NCI-H345 (cell line): ENCODE data around the gene TMEM125.

Source experiments
- DNase-seq: peaks from one replicate; lab custom pipeline; 2025; lab: John Stamatoyannopoulos, UW

TMEM125 gene

GRCh38 chr1:43269627-43270375, at the start of gene TMEM125:
TMEM125 (plus strand) TSS chr1:43269983; CDS start chr1:43272723, 2,740 bp downstream.
- DNase-seq, result no peak

DNA sequence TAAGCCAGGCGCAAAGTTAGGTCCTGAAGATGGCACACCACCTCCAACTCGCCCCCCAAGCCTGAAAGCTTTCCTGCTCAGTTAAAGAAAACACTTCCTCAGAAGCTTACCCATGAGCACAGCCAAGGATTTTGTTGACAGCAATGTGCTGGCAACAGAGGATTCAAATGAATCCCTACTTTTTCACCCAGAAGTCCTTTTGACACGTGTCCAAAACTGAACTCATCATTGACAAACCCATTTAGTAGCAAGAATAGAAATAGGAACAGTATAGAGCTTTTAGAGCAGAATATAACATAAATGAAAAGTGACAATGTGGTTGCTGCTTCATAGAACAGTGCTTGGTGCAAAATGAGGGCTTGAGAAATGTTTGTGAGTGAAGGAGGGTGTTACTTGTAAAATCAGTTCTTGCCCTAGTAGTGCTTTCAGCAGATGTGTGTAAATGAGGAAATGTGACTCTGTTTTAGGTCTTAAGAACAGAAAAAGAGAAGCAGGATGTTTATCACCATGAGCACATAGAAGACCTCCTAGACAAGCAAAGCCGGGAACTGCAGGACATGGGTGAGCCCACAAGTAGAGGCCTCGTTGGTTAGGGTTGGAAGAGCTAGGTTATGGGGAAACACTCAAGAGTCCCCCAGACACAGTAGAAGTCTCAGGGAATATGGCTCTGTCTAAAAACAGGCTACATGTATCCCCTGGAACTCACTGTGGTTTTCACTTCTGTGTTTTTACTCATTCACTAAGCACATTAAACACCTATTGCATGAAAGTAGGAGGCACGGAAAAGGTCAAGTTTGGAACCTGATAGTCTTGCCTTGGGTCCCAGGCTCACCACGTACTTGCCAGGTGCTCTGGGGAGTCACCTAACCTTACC, 48.6 kb upstream of the TMEM125 start:
- no peak for DNase-seq

GRCh38 chr1:43221797-43222196, 48.0 kb upstream of the TMEM125 start:
- no peak for DNase-seq

DNA sequence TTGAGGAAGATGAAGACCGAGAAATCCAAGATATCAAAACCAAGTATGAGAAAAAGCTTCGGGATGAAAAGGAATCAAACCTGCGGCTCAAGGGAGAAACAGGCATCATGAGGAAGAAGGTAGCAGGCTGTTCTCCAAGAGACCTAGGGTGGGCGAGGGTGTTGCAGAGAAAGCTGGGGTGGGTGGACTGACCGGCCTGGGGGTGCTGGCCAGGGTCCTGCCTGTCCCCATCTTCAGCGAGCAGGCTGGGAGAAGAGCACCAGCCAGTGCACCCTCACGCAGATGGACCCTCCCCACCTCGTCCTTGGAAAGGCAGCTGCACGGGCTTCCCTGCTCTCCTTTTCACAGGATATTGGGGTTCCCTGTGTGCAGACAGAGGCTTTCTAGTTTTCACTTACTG, 46.9 kb upstream of the TMEM125 start:
- no peak for DNase-seq

- DNase-seq, result no peak
These were observed 44.6 kb upstream of the TMEM125 start for GRCh38 chr1:43225168-43225567.

DNA sequence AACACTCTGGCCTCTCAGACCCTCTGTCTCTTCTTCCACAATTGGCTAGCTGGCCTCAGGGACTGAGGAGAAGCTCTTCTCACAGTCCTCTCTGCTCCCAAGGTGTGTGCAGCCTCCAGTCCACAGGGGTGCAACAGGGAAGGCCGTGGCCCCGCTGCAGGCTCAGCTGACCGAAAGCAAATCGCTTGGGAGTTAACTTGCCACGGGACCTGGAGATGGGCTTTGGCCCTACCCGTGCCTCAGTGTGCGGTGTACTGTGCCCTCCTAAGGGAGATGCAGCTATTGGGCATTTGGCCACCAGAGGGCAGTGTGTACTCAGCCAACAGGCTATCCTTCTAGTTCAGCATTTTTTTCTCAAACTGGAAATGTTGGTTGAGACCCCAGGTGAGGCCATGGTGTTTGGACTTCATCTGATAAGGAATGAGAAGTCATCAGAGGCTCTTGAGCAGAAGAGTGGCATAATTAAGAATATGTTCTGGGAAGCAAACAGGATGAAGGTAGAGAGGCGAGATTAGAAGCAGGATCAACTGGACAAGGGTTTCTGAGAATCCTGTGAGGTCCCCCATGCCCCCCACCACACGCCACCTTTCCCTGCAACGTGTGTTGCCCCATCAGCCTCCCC, 42.5 kb upstream of the TMEM125 start:
- peak; percentile 82 for DNase-seq

DNA sequence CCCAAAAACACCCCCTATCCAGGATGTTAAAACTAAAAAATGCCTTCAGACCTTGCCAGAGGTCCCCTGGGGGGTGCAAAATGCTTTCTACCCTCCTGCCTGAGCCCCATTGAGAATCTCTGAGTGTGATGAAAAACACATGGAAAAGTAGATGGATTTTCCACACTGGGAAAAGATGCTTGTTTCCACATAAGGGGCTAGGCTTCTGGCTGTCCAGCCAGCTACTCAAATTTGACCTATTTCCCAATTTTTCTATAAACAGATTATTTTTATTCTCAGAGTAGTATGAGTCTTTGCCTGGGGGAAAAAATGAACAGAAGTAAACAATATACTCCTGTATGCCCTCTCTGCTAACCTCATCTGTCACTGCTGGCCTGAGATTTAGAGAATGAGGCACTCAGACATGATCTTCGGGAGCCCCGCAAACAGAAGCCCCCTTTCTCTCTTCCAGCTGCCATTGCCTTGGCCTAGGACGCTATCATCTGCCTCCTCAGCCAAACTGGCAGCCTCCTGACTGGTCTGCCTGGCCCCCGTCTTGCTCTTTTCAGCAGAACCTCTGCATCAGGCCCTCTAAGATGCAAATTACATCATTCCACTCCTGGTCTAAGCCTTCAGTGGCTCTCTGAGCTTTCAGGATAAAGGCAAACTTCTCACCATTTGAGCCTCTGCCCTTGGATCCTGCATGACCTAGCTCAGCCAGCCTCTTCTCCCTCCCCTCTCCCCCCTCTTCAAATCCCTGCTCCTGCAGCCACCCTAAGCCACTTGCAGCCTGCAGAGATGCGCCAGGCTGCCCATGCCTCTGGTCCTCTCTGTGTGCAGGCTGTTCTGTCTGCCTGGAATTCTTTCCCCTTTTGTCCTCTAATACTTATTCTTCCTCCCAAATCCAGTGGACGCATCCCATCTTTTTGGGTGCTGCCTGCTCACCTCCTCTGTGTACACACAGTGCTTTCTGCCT, 39.7 kb upstream of the TMEM125 start:
- DNase-seq, result no peak

DNA sequence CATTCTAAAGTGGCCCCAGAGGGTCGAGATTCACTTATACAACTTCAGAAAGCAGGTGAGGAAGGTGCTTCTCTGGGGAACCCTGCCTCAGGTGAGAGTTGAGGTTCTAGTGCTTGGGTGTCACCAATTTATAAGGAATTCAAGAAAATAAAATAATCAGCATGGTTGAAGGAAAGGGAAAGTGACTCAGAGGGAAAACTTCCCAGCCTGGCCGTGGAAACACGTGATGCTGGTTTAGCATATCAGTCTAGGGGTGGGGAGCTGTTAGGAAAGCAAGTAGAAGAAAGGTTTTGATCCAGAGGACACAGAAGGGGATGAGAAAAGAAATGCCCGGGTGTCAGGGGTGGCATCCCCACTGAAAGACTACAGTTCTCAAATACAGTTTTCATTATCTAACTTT, 37.7 kb upstream of the TMEM125 start:
- DNase-seq, result no peak

DNA sequence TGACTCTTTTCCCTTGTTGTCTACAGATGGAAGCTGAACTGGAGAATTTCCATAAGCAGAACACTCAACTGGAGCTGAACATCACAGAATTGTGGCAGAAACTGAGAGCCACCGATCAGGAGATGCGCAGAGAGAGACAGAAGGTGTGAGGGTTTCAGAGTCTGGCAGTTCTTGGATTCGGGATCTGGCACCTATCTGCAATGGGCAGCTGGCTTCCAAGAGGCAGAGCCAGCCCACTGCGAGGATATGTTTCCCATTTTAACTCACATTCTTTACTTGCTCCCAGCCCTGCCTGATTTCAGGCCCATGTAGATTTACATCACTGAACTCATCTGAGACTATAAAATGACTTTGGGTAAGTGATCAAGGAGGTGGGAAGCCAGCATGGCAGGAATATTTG, 37.3 kb upstream of the TMEM125 start:
- DNase-seq, result no peak

GRCh38 chr1:43233631-43234030, 36.2 kb upstream of the TMEM125 start:
- no peak for DNase-seq

DNA sequence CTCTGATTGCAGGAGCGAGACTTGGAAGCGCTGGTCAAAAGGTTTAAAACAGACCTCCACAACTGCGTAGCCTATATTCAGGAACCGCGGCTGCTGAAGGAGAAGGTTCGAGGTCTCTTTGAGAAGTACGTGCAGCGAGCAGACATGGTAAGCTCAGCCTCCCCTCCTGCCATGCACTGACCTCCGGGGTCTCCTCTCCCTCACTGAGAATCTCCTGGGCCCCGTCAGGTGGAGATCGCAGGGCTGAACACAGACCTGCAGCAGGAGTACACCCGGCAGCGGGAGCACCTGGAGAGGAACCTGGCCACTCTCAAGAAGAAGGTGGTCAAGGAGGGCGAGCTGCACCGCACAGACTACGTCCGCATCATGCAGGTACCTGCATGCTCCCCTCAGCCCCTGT, 35.5 kb upstream of the TMEM125 start:
- DNase-seq, result no peak

- DNase-seq, result no peak
These were observed 34.7 kb upstream of the TMEM125 start for GRCh38 chr1:43235040-43235439.

DNA sequence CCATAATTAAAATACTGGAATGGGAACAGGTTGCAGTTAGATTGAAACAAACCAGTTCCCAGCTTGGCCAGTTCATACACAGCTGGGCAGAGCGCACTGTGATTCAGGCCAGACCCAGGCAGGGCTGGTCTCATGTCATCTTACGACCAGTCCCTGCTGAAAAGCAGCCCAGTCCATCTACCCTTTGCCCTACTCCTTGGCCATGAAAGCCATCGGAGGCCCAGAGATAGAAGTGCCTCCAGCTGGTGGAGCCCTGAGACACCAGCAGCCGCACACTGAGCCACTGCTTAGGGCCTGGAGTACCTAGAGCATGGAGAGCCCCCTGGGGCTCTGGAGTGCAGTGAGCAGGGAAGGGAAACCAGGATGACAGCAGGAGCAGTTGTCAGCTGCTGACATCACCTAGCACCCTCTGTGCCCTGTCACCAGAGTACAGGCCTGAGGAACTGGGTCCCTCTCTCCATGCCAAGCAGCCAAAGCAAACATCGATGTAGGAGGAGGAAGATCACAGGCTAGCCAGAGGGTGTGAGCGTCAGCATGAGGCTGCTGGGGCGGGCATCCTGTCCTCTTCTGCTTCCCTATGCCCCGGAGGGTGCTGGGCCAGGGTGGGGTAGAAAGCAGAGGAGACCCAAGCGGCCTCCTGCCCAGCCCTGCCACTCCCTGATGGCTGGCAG, 34.2 kb upstream of the TMEM125 start:
- peak; percentile 85 for DNase-seq

GRCh38 chr1:43237121-43237520, 32.7 kb upstream of the TMEM125 start:
- DNase-seq, result no peak

DNA sequence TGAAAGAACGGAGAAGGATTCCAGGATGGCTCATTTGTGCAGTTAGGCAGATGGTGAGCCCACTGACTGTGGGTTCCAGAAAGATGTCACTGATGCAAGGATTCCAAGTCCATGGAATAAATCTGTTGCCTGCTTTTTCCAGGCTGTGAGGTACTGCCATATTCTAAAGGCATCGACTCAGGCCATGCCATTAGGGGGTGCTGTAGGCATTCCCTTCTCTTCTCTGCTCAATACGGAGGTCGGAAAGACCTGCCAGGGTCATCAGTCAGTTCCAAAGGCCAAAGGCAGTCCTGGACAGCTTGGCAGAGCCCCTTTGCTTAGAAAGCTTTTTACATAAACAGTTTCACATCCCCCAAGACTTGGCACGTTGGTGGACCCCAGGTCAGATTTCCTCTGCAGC, 31.7 kb upstream of the TMEM125 start:
- no peak for DNase-seq

DNA sequence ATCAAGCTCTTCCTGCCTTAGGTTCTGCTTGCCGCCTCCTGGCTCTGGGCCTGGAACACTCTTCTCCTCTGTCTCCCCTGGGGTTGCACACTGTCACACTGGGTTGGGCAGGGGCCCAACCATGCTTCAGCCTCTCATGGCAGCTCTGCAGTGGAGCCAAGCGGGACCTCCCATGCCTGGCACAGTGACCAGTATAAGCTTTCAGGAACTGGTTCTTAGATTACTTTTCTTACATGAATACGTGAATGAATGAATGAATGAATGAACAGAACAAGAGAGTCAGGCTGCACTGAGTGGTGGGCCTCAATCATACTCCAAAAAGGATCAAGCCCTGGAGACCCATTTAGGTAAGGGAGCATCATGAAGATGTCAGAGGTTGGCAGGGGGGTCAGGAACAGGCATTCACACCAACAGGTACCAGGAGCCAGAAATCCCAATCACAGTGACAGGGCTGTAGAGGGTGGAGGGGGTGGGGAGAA, 30.8 kb upstream of the TMEM125 start:
- no peak for DNase-seq

GRCh38 chr1:43239484-43239883, 30.3 kb upstream of the TMEM125 start:
- no peak for DNase-seq

- DNase-seq, result no peak
These were observed 28.4 kb upstream of the TMEM125 start for GRCh38 chr1:43241413-43241836.

GRCh38 chr1:43243299-43243698, 26.5 kb upstream of the TMEM125 start:
- DNase-seq, result no peak

- no peak for DNase-seq
These were observed 23.1 kb upstream of the TMEM125 start for GRCh38 chr1:43246466-43247213.
